Common myeloid progenitor, CD34-positive (primary cell): ENCODE results near the gene TAF11L7. TPM values are rescaled to one million over a fixed set of nuclear protein-coding genes. Genes with fewer than 3 reads are reported as not detected.
"Not testable (repeated sequence)": the region's sequence is repeated elsewhere in the genome, so short reads cannot be mapped to it uniquely, and the experiment has no call there.

Source experiments
- CTCF ChIA-PET: fragments of 350-600 bp; sonication (Branson Sonifier 250); formaldehyde crosslinking; loops from one replicate; lab custom pipeline; 2021; ENCODE audit warnings: antibody characterized with exemption; lab: Charles Lee
- POLR2A ChIA-PET: fragments of 350-600 bp; sonication (Branson Sonifier 250); formaldehyde crosslinking; loops from one replicate; lab custom pipeline; 2021; ENCODE audit warnings: antibody characterized with exemption; lab: Charles Lee
- DNase-seq, 3 donors: peaks; one replicate each; pipeline versions ENCODE4 v3.0.0 to v3.0.0-alpha.2; 2013
- H3K27ac ChIP-seq, 2 experiments: 1 replicate in 1 of 2; 2 replicates in 1 of 2; pipeline ENCODE4 v1.7.0; 2013; ENCODE audit warnings: inconsistent platforms in 2 of 2, low read length in 2 of 2, mild to moderate bottlenecking in 2 of 2, low read depth in 1 of 2, moderate library complexity in 1 of 2; ENCODE audit not compliant: severe bottlenecking in 2 of 2, insufficient read depth in 1 of 2, poor library complexity in 1 of 2
- H3K27me3 ChIP-seq, 5 experiments: replicated peaks in 2 of 5; 1 replicate in 3 of 5; 2 replicates in 2 of 5; pipeline versions ENCODE4 v1.6.1 to v1.7.0; 2013; ENCODE audit warnings: low read length in 4 of 5, mild to moderate bottlenecking in 2 of 5, moderate library complexity in 2 of 5, inconsistent platforms in 1 of 5; ENCODE audit not compliant: insufficient read depth in 5 of 5, control insufficient read depth in 4 of 5
- H3K36me3 ChIP-seq, 4 experiments: 1 replicate in 2 of 4; 2 replicates in 2 of 4; pipeline versions ENCODE4 v1.6.1 to v1.7.0; 2013; ENCODE audit warnings: low read length in 3 of 4, control low read depth in 1 of 4, mild to moderate bottlenecking in 1 of 4; ENCODE audit not compliant: control insufficient read depth in 4 of 4, insufficient read depth in 4 of 4
- H3K4me1 ChIP-seq, 4 experiments: 1 replicate in 3 of 4; 2 replicates in 1 of 4; pipeline versions ENCODE4 v1.6.1 to v1.7.1; 2013; ENCODE audit warnings: low read length in 3 of 4, mild to moderate bottlenecking in 3 of 4, control low read depth in 1 of 4, inconsistent platforms in 1 of 4, moderate library complexity in 1 of 4; ENCODE audit not compliant: control insufficient read depth in 4 of 4, insufficient read depth in 4 of 4; ENCODE audit errors: control extremely low read depth in 1 of 4
- H3K4me3 ChIP-seq, 7 experiments: 1 replicate in 4 of 7; 2 replicates in 3 of 7; pipeline versions ENCODE4 v1.5.1 to v1.7.0; 2013; ENCODE audit warnings: mild to moderate bottlenecking in 7 of 7, low read length in 6 of 7, moderate library complexity in 6 of 7, inconsistent platforms in 2 of 7, low read depth in 2 of 7, control low read depth in 1 of 7; ENCODE audit not compliant: insufficient read depth in 4 of 7, control insufficient read depth in 1 of 7; ENCODE audit errors: extremely low read depth in 1 of 7
- H3K9me3 ChIP-seq, 5 experiments: 1 replicate in 4 of 5; 2 replicates in 1 of 5; pipeline versions ENCODE4 v1.6.1 to v1.7.1; 2013; ENCODE audit warnings: low read length in 4 of 5, mild to moderate bottlenecking in 2 of 5, inconsistent platforms in 1 of 5, low read depth in 1 of 5, moderate library complexity in 1 of 5; ENCODE audit not compliant: control insufficient read depth in 4 of 5, insufficient read depth in 2 of 5; ENCODE audit errors: control extremely low read depth in 1 of 5
- WGBS: methylation state at CpG from one replicate; pipeline ENCODE4 v1.1.5; 2013; ENCODE audit not compliant: insufficient coverage; 5-methylcytosine and 5-hydroxymethylcytosine counted together
- polyA plus RNA-seq: library from polyadenylated mRNA; unstranded; fragments of 120-200 nt; gene quantifications from one replicate; pipeline ENCODE4 v1.2.1, GENCODE V29; 2013

Gene TAF11L7
- not detected for polyA plus RNA-seq

DNA sequence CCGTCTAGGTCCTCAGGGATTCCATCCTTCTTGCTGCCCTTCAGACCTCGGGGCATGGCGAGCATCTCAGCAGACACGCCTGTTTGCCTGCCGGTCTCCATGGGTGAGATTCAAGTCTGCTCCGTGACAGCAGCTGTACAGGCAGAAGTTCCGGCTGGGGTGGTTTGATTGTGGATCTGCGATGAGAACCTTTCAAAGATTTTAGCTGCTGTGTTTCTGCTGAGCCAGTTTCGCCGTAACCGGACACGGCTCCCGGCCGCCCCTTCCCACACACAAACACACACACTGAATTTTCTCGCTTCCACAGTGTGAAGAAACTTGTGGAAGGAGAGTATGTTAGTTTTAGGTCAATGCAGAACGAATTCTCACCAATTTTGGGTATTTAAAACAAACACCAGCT lies at the start of gene TAF11L7:
Gene TAF11L7, minus strand, starts transcription at position 101 of the 400 bp plus-strand sequence.
- H3K36me3 ChIP-seq, result not testable (repeated sequence)
- no CpG with 5 or more reads among the region's 16 CpGs for WGBS

DNA sequence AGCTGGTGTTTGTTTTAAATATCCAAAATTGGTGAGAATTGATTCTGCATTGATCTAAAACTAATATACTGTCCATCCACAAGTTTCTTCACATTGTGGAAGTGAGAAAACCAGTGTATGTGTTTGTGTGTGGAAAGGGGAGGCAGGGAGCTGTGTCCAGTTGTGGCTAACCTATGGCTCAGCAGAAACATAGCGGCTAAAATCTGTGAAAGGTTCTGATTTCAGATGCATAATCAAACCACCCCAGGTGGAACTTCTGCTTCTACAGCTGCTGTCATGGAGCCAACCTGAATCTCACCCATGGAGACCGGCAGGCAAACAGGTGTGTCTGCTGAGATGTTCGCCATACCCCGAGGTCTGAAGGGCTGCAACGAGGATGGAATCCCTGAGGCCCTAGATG lies 48.6 kb upstream of the TAF11L7 start, which contains the start of gene TAF11L14:
Gene TAF11L14, plus strand, starts transcription at position 301 of the 400 bp plus-strand sequence.
- ChIA-PET POLR2A (no interaction called here), CTCF (no interaction called here)
- H3K4me1 ChIP-seq, result no peaks in the 10 kb centered on the region
- no peak for DNase-seq
- peaks cover 0 to 3% (median 0%) of the 10 kb centered on the region in 5 experiments for H3K9me3 ChIP-seq
- H3K27ac ChIP-seq, result no peak within 1 kb of the TSS
- WGBS, result 98% methylated on average over 5 of the region's 5 CpGs
- H3K27me3 ChIP-seq, result no peaks in the 10 kb centered on the region
- H3K36me3 ChIP-seq, result no peaks in the 10 kb centered on the region
- H3K4me3 ChIP-seq, result no peak within 1 kb of the TSS

More for the DNA sequence above, at the start of gene TAF11L7:
- H3K4me3 ChIP-seq, H3K27me3 ChIP-seq, H3K4me1 ChIP-seq, H3K9me3 ChIP-seq, H3K27ac ChIP-seq, POLR2A ChIA-PET, CTCF ChIA-PET, DNase-seq: not testable (repeated sequence)

DNA sequence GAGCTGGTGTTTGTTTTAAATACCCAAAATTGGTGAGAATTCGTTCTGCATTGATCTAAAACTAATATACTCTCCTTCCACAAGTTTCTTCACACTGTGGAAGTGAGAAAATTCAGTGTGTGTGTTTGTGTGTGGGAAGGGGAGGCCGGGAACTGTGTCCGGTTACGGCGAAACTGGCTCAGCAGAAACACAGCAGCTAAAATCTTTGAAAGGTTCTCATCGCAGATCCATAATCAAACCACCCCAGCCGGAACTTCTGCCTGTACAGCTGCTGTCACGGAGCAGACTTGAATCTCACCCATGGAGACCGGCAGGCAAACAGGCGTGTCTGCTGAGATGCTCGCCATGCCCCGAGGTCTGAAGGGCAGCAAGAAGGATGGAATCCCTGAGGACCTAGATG lies 46.2 kb upstream of the TAF11L7 start, which contains the start of gene TAF11L13:
Gene TAF11L13, plus strand, starts transcription at position 301 of the 400 bp plus-strand sequence.
- CTCF ChIA-PET, H3K4me1 ChIP-seq, H3K4me3 ChIP-seq, H3K27me3 ChIP-seq, POLR2A ChIA-PET, H3K27ac ChIP-seq, H3K36me3 ChIP-seq, DNase-seq, H3K9me3 ChIP-seq: not testable (repeated sequence)
- WGBS, result no CpG with 5 or more reads among the region's 12 CpGs

DNA sequence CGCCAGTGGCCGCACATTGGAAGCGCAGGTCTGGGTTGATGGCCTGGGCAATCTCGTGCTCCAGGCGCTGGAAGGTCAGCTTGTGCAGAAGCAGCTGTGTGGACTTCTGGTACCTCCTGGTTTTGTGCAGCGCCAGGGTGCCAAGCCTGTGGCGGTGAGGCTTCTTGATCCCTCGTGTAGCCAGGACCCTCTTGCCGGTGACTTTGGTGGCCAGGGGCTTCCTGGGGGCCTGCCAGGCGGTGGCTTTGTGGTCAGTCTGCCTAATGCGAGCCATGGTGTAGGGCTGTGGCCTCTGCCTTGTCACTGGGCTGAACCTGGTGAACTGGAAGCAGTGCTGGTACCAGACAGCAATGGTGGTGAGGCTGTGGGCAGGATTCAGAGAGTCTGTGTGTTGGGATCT lies 40.1 kb upstream of the TAF11L7 start:
- no peak for DNase-seq

DNA sequence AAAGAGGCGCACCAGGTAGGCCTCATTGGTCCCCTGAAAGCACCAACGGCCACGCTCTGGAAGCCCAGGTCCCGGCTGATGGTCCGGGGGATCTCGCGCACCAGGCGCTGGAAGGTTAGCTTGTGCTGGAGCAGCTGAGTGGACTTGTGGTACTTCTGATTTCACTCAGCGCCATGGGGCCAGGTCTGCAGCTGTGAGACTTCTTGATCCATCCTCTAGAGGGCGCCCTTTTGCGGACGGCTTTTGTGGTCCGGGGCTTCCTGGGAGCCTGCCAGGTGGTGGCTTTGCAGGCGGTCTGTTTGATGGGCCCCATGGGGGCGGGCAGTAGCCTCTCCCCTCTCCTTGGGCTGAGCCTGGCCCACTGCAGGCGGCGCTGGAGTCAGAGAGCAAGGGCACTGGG lies 35.1 kb upstream of the TAF11L7 start:
- POLR2A ChIA-PET, result no interaction called here
- no peak overlapping the region for H3K4me3 ChIP-seq
- WGBS, result 94% methylated on average over 15 of the region's 17 CpGs
- H3K9me3 ChIP-seq, result peaks cover 0 to 2% (median 0%) of the 10 kb centered on the region in 5 experiments
- no peaks in the 10 kb centered on the region for H3K36me3 ChIP-seq
- no peaks in the 10 kb centered on the region for H3K27me3 ChIP-seq
- no peaks in the 10 kb centered on the region for H3K4me1 ChIP-seq
- CTCF ChIA-PET, result no interaction called here
- DNase-seq, result no peak
- H3K27ac ChIP-seq, result no peak overlapping the region

More for the DNA sequence above, 40.1 kb upstream of the TAF11L7 start:
- no peak overlapping the region for H3K4me3 ChIP-seq
- H3K27ac ChIP-seq, result no peak overlapping the region
- WGBS, result 96% methylated on average over 10 of the region's 11 CpGs
- CTCF ChIA-PET, result no interaction called here
- H3K27me3 ChIP-seq, result no peaks in the 10 kb centered on the region
- H3K9me3 ChIP-seq, result peaks cover 0 to 1% (median 0%) of the 10 kb centered on the region in 5 experiments
- H3K36me3 ChIP-seq, result no peaks in the 10 kb centered on the region
- POLR2A ChIA-PET, result no interaction called here
- no peaks in the 10 kb centered on the region for H3K4me1 ChIP-seq

DNA sequence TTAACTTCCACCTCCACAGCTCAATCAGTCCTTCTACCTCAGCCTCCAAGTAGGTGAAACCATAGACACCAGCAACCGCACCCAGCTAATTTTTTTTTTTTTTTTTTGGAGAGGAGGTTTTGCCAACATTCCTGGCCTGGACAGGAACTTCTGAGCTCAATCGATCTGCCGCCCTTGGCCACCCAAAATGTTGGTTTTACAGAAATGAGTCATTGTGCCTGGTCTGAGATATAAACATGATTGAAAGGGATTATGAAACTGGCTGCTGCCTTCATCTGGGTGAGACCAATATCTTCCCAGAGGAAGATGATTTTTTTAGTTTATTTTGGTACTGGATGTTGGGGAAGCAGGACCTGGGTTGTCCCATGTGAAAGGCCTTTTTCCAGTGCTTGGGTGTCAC lies 33.8 kb upstream of the TAF11L7 start:
- no peak for DNase-seq
- H3K36me3 ChIP-seq, result no peaks in the 10 kb centered on the region
- H3K4me1 ChIP-seq, result no peaks in the 10 kb centered on the region
- WGBS, result no CpG with 5 or more reads among the region's 3 CpGs
- no peak overlapping the region for H3K4me3 ChIP-seq
- no peak overlapping the region for H3K27ac ChIP-seq
- ChIA-PET CTCF (interaction anchor here (0.5 kb wide), 1 partner anchor 653 kb away, joined by 3 read pairs; no protein-coding TSS in a partner anchor), POLR2A (no interaction called here)
- no peaks in the 10 kb centered on the region for H3K27me3 ChIP-seq
- peaks cover 0 to 2% (median 0%) of the 10 kb centered on the region in 5 experiments for H3K9me3 ChIP-seq

DNA sequence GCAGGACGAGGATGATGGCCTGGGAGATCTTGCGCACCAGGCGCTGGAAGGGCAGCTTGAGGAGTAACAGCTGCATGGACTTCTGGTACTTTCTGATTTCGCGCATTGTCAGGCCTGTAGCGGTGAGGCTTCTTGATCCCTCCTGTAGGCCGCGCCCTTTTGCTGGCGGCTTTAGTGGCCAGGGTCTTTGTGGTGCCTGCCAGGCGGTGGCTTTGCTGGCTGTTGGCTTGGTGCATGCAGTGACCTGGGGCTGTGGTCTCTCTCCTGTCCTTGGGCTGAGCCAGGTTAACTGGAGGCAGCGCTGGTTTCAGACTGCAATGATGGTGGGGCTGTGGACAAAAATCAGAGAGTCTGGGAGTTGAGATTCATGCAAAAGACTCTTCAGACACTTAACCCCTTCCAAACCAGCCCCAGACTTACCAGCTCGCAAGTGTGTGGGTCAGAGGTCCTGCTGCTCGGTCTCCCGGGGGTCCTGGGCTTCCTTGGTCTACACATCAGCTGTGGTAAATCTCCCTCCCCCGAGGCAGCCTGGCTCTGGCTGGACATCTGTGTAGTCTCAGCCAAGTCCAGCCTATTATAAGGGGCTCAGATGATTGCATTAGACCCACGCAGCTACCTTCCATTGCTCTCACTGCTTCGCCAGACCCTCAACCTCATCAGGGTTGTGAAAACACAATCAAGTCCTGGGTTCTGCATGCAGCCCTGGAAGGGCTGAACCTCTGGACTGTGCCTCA lies 29.5 kb upstream of the TAF11L7 start:
- Histone ChIP-seq H3K27me3 (no peaks in the 10 kb centered on the region), H3K4me1 (no peaks in the 10 kb centered on the region), H3K9me3 (no peaks in the 10 kb centered on the region), H3K4me3 (no peak overlapping the region), H3K27ac (no peak overlapping the region), H3K36me3 (no peaks in the 10 kb centered on the region)
- ChIA-PET POLR2A (no interaction called here), CTCF (no interaction called here)
- DNase-seq, result no peak
- WGBS, result 96% methylated on average over 13 of the region's 17 CpGs
